Parathyroid adenoma (tissue), 2 donors: ENCODE measurements around the gene SULT1A2.

ENCODE experiments used
- H2AFZ ChIP-seq: fragments of 300-600 bp; sonication (generic); one replicate; pipeline ENCODE4 v1.7.0; 2017; ENCODE audit warnings: antibody characterized with exemption, mild to moderate bottlenecking
- H3K27ac ChIP-seq: fragments of 300-600 bp; sonication (generic); one replicate; pipeline ENCODE4 v1.7.0; 2017
- H3K27me3 ChIP-seq: fragments of 300-600 bp; sonication (generic); one replicate; pipeline ENCODE4 v1.7.0; 2017; ENCODE audit warnings: low read length; ENCODE audit not compliant: control insufficient read depth, insufficient read depth
- H3K36me3 ChIP-seq: fragments of 300-600 bp; sonication (generic); one replicate; pipeline ENCODE4 v1.7.0; 2017; ENCODE audit warnings: low read length; ENCODE audit not compliant: control insufficient read depth, insufficient read depth
- H3K4me1 ChIP-seq: fragments of 300-600 bp; sonication (generic); one replicate; pipeline ENCODE4 v1.7.0; 2017; ENCODE audit warnings: control low read depth
- H3K4me2 ChIP-seq: fragments of 300-600 bp; sonication (generic); one replicate; pipeline ENCODE4 v1.7.0; 2017; ENCODE audit warnings: low read length
- H3K4me3 ChIP-seq: fragments of 300-600 bp; sonication (generic); one replicate; pipeline ENCODE4 v1.7.0; 2017; ENCODE audit warnings: low read depth, low read length
- H3K79me2 ChIP-seq: fragments of 300-600 bp; sonication (generic); one replicate; pipeline ENCODE4 v1.7.0; 2017; ENCODE audit warnings: control low read depth
- H3K9ac ChIP-seq: fragments of 300-600 bp; sonication (generic); one replicate; pipeline ENCODE4 v1.7.0; 2017; ENCODE audit warnings: mild to moderate bottlenecking
- H3K9me3 ChIP-seq: fragments of 300-600 bp; sonication (generic); one replicate; pipeline ENCODE4 v1.7.0; 2017; ENCODE audit warnings: low read length; ENCODE audit not compliant: control insufficient read depth
- TF ChIP-seq, protein P1 (sequence below): fragments of 300-600 bp; sonication (generic); IDR thresholded peaks from one replicate; pipeline ENCODE4 v1.7.0; 2017; ENCODE audit warnings: antibody characterized with exemption, mild to moderate bottlenecking
- donor health status: primary hyperparathyroidism.

The SULT1A2 gene

DNA sequence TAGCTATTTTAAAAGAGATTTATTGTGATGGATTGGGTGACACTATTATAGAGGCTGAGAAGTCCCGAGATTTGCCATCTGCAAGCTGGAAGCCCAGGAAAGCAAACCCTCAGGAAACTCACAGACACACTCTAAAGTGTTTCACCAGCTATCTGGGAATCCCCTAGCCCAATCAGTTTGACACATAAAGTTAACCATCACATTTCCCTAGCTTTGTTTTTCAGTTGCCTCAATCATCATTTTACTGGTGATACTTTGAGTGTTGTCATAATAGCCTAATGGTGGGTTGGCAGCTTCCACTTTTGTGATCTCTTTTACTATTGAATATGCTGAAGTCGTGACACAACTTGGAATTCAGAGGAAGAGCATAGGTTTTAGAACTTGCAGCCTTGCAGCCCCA lies 41.3 kb downstream of the SULT1A2 start:
- Histone ChIP-seq H3K27me3 (no peaks in the 10 kb centered on the region), H3K9me3 (no peaks in the 10 kb centered on the region), H3K79me2 (peaks cover 10% of the 10 kb centered on the region), H3K9ac (no peak overlapping the region), H3K4me2 (no peak overlapping the region), H3K4me1 (peaks cover 7% of the 10 kb centered on the region), H3K4me3 (no peak overlapping the region), H3K36me3 (no peaks in the 10 kb centered on the region), H3K27ac (no peak overlapping the region), H2AFZ (no peak overlapping the region)
- TF ChIP-seq, protein P1, sequence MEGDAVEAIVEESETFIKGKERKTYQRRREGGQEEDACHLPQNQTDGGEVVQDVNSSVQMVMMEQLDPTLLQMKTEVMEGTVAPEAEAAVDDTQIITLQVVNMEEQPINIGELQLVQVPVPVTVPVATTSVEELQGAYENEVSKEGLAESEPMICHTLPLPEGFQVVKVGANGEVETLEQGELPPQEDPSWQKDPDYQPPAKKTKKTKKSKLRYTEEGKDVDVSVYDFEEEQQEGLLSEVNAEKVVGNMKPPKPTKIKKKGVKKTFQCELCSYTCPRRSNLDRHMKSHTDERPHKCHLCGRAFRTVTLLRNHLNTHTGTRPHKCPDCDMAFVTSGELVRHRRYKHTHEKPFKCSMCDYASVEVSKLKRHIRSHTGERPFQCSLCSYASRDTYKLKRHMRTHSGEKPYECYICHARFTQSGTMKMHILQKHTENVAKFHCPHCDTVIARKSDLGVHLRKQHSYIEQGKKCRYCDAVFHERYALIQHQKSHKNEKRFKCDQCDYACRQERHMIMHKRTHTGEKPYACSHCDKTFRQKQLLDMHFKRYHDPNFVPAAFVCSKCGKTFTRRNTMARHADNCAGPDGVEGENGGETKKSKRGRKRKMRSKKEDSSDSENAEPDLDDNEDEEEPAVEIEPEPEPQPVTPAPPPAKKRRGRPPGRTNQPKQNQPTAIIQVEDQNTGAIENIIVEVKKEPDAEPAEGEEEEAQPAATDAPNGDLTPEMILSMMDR: no peak

DNA sequence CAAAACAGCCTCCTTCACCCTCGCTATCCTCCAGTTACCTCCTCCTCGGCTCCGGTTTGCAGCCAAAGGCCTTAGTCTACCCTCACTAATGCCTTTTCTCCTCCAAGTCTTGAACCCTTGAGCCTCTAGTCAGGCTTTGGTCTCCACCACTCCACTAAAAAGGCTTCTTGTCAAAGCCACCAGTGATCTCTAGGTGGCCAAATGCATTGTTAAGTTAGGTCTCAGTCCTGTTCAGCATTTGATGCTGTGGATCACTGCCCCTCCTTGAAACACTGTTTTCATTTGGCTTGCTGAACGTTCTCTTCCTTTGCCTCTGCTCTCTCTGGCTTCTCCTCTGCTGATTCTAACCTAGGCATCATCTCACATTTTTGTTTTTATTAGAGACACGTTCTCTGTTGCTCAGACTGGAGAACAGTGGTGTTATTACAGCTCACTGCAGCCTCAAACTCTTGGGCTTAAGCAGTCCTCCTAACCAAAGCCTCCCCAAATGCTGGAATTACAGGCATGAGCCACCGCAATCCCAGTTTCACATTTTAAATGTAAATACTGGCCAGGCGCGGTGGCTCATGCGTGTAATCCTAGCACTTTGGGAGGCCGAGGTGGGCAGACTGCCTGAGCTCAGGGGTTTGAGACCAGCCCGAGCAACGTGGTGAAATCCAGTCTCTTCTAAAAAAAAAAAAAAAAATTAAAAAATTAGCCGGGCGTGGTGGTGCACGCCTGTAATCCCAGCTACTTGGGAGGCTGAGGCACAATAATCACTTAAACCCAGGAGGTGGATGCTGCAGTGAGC lies 42.0 kb downstream of the SULT1A2 start:
- peaks cover 7% of the 10 kb centered on the region for H3K4me1 ChIP-seq
- peaks cover 10% of the 10 kb centered on the region for H3K79me2 ChIP-seq
- no peaks in the 10 kb centered on the region for H3K9me3 ChIP-seq
- H3K9ac ChIP-seq: no peak overlapping the region
- no peaks in the 10 kb centered on the region for H3K36me3 ChIP-seq
- peak overlapping the region; percentile 50 for H3K27ac ChIP-seq
- H3K27me3 ChIP-seq: no peaks in the 10 kb centered on the region
- H3K4me2 ChIP-seq: peak overlapping the region; percentile 67
- H2AFZ ChIP-seq: peak overlapping the region; percentile 86
- TF ChIP-seq, protein P1: no peak
- peak overlapping the region; percentile 36 for H3K4me3 ChIP-seq

DNA sequence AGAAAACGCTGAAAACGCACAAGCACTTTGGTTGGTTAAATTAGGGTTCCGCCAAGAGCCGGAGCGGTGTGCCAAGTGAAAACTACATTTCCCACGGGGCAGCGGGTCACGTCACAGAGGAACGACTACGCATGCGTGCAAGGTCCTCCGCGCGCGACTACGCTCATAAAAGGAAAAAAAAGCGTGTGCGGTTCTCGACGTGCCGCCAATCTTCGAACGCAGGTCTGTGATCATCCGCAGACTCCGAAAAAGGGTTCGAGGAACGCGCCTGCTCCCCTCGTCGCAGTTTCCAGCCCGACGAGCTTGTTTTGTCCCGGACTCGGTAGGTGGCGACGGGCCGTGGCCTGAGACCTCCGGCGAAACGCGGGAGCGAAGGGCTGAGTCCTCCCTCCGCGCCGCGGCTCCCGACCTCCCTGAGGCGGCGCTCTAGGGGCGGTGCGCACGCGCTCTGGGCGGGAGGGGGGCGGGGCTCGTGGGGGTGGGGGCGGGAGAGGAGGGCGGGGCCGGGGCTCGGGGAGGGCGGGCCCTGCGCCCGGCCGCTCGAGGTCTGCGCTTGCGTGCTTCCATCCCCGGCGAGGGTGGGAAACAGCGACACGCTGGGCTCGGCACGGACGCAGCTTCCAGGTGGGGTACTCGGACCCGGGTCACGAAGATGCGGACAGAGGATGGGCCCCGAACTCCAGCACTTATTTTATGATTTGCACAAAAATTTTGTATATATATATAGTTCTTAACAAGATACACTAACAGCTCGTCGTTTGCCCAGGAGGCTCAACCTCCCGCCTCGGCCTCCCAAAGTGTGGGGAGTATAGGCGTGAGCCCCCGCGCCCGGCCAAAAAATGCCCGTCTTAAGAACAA lies 42.8 kb downstream of the SULT1A2 start, which contains the start of gene SGF29:
Gene SGF29 (plus strand): TSS at position 145 of the 858 bp plus-strand sequence. CDS start 27,150 bp downstream, outside the sequence.
- peak within 1 kb of the TSS; percentile 97 for H3K4me2 ChIP-seq
- H3K4me3 ChIP-seq: peak within 1 kb of the TSS; percentile 93
- H3K36me3 ChIP-seq: no peaks in the 10 kb centered on the region
- peak within 1 kb of the TSS; percentile 96 for H3K27ac ChIP-seq
- peak within 1 kb of the TSS; percentile 94 for H2AFZ ChIP-seq
- H3K27me3 ChIP-seq: no peaks in the 10 kb centered on the region
- no peaks in the 10 kb centered on the region for H3K9me3 ChIP-seq
- peaks cover 8% of the 10 kb centered on the region for H3K79me2 ChIP-seq
- H3K4me1 ChIP-seq: peaks cover 7% of the 10 kb centered on the region
- TF ChIP-seq, protein P1: peak; percentile 33
- peak within 1 kb of the TSS; percentile 65 for H3K9ac ChIP-seq

DNA sequence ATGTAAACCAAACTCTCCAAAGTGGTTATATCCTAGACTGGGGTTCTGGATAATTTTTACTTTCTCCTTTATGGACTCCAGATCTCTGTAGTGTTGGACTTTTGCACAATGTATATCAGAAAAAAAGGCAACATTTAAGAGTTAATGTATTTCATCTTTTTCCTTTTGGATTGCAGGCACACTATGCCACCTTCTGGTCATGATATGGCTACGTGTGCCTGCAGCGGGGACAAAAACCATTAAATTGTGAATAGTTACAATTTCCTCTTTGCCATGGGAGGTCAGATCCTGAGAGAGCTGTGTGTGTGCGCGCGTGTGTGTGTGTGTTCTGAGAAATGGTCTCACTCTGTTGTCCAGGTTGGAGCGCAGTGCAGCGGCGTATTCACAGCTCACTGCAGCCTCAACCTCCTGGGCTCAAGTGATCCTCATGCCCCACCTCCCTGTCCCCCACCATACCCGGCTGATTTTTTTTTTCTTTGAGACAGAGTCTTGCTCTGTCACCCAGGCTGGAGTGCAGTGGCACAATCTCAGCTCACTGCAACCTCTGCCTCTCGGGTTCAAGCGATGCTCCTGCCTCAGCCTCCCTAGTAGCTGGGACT lies 47.5 kb downstream of the SULT1A2 start:
- Histone ChIP-seq H3K4me1 (peaks cover under 1% of the 10 kb centered on the region), H3K9me3 (no peaks in the 10 kb centered on the region)
- TF ChIP-seq, protein P1: peak; percentile 34

More for the DNA sequence above, 47.5 kb downstream of the SULT1A2 start:
- Histone ChIP-seq H2AFZ (no peak overlapping the region), H3K4me2 (no peak overlapping the region), H3K27ac (no peak overlapping the region), H3K79me2 (peaks cover 1% of the 10 kb centered on the region), H3K27me3 (no peaks in the 10 kb centered on the region), H3K9ac (no peak overlapping the region), H3K4me3 (no peak overlapping the region), H3K36me3 (no peaks in the 10 kb centered on the region)
